DOHH2 (cell line): ENCODE data around the gene PPP1R2B.
A peak's percentile ranks its signal among the peaks of the same experiment; 100 is the strongest.

Experiments used
- CTCF ChIP-seq: fragments of 200-600 bp; sonication (generic); IDR thresholded peaks from one replicate; pipeline ENCODE4 v1.5.1; 2014; ENCODE audit warnings: antibody characterized with exemption, mild to moderate bottlenecking, low read depth, low read length; ENCODE audit not compliant: poor library complexity, severe bottlenecking
- EZH2phosphoT487 ChIP-seq: fragments of 200-600 bp; sonication (generic); IDR thresholded peaks from 2 replicates; pipeline ENCODE4 v1.6.1; 2017; ENCODE audit warnings: borderline replicate concordance, mild to moderate bottlenecking, antibody characterized with exemption, low read length, moderate library complexity, mixed read lengths

- TF ChIP-seq CTCF, result peak; percentile 41
- TF ChIP-seq EZH2phosphoT487, result no peak
Observed at GRCh38 chr5:156892223-156892622, 42.1 kb downstream of the PPP1R2B start.
